DND-41 (cell line): ENCODE data around the gene SLC32A1.

Experiments used
- EZH2 ChIP-seq: IDR thresholded peaks from 3 replicates; pipeline ENCODE4 v1.6.1; 2012; ENCODE audit warnings: borderline replicate concordance, low read depth, mild to moderate bottlenecking, moderate library complexity, low read length, inconsistent platforms; ENCODE audit not compliant: severe bottlenecking
- TF ChIP-seq, protein P1 (sequence below): IDR thresholded peaks from 2 replicates; pipeline ENCODE4 v1.5.1; 2012; ENCODE audit warnings: borderline replicate concordance, low read length, moderate library complexity, mild to moderate bottlenecking; ENCODE audit not compliant: poor library complexity, severe bottlenecking; ENCODE audit errors: extremely low read depth

DNA sequence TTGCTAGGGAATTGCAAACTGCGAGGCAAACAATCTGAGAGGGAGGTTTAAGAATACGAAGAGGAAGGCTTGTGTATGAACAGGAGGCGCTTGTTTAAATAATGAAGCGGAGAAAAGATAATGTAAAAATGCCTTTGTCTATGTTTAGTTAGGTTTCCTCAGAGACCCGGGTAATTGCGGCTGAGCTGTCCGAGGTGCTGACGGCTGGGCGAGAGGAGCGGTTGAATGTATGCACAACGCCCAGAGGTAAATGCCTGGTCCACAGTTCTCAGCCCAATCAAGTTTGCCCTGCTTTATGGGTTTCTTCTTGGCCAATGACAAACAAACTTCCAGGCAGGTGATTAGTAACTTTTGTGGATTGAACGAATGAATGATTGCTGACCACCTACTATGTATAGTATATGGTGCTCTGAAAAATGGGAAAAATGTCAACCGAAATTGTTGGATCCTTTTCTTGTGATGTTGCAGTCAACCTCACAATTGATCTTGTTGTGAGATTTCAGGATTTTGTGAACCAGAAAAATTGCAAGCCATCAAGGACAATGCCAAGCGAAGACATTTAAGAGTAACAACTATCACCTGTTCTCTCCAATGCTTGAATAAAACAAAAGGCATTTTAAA lies 38.3 kb upstream of the SLC32A1 start:
- no peak for TF ChIP-seq EZH2
- TF ChIP-seq, protein P1, sequence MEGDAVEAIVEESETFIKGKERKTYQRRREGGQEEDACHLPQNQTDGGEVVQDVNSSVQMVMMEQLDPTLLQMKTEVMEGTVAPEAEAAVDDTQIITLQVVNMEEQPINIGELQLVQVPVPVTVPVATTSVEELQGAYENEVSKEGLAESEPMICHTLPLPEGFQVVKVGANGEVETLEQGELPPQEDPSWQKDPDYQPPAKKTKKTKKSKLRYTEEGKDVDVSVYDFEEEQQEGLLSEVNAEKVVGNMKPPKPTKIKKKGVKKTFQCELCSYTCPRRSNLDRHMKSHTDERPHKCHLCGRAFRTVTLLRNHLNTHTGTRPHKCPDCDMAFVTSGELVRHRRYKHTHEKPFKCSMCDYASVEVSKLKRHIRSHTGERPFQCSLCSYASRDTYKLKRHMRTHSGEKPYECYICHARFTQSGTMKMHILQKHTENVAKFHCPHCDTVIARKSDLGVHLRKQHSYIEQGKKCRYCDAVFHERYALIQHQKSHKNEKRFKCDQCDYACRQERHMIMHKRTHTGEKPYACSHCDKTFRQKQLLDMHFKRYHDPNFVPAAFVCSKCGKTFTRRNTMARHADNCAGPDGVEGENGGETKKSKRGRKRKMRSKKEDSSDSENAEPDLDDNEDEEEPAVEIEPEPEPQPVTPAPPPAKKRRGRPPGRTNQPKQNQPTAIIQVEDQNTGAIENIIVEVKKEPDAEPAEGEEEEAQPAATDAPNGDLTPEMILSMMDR: no peak
